HG03103 (cell line): Measurements from ENCODE around the gene ADGB.
A peak's percentile ranks its signal among the peaks of the same experiment; 100 is the strongest.

ENCODE experiments used
- ATAC-seq: cut with Tn5 transposase; IDR thresholded peaks from one replicate; pipeline ENCODE4 v1.9.1; 2021; ENCODE audit warnings: low read depth; ENCODE audit not compliant: unreplicated experiment

Gene ADGB

DNA sequence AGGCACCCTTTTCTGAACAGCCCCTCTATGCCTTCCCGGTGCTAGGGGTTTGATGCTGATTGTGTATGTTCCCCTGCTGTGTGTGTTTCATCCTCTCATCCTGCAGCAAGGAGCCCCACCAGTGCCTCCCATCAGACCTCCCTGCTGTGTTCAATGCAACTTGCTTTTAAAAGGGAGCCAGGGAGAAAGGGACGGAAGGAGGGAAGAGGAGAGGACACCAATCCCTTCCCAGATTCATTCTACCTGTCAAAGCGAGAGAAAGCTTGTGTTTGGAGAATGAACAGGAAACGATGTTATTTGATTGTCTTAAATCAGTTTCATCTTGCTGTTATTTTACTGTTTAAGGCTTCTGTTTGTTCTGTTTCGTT lies 259.2 kb downstream of the ADGB start:
- peak; percentile 14 for ATAC-seq

DNA sequence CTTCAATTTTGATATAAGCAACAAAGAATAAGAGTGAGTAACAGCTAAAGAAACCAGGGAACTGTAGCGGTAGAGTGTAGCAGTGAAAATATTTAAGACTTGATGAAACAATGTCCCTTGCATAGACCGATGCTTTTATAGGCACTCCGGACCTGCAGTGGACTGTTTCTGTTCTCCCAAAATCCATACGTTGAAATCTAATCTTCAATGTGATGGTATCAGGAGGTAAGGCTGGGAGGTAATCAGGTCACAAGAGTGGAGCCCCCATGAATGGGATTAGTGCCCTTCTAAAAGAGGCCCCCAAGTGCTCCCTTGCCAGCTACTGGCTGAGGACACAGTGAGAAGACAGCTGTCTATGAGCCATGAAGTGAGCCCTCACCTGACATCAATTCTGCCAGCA lies 260.4 kb downstream of the ADGB start:
- no peak for ATAC-seq

DNA sequence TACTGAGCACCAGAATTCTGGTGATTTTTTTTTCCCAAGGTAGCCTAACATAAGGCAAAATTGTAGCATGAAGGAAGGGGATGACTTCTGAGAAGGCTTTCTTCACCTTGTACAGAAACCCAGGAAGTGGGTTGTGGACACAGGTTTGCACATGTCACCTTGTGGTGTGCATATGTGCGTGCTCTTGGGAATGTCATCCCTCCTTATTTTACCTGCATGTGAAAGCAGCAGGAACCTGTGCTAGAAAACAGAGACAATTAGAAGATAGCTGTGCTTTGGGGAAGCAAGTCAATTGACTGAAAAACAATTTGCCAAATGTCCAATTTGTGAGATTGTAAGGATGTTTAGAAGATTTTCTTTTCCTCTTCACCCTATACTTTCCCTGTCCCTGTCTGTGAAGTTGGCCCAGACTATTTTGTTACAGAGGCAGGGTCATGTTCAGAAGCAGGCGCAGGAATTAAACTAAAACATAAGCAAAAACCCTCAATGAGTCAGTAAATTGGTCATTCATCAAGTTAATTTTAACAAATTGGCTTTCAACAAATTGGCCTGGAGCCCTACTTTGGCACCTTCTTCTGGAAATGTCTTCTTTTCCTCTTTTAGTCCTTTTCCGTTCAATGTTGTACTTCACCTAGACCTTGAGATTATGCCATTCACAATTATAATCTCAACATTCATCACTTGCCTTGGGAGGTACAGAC lies 261.2 kb downstream of the ADGB start:
- ATAC-seq = no peak

DNA sequence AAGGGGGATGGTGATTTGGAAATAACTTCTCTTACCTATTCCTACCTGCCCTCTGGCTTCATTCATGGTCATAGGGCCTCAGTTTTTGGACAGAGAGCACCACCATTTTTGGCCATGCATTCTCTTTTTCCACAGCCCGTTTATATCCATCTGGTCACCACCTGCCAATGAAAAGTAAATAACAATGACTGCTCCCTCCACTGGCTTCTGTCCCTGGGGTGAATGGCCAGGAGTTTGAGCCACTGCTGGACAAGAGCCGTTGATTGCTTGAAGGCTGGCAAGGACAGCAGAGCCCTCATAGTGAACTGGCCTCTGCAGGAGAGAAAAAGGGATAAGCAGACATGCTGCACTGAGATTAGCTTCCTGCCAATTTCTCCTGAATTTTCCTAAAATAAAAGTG lies 261.8 kb downstream of the ADGB start:
- no peak for ATAC-seq

DNA sequence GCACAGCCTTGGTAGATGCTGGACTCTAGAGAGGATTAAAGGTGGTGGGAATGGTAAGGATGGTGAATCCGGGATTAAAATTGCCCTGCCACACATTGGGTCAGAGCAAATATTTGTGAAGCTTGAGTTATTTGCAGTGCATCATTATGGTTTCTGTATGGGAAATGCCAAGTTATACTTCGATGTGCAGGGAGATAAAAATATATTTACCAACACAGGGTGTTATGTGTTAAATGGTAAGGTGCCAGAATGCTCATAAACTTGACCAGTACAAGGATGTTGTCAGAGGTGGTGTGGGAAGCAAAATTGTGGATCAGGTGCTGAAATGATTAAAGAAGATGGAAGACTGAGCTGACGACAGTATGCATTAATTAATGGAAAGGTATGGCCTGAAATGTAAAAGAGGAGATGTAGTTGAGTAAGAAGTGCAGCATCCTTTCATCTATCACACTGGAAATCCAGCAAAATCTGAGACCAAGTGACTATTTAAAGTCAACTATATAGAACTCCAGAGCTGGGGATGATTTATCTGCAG lies 262.3 kb downstream of the ADGB start:
- no peak for ATAC-seq

DNA sequence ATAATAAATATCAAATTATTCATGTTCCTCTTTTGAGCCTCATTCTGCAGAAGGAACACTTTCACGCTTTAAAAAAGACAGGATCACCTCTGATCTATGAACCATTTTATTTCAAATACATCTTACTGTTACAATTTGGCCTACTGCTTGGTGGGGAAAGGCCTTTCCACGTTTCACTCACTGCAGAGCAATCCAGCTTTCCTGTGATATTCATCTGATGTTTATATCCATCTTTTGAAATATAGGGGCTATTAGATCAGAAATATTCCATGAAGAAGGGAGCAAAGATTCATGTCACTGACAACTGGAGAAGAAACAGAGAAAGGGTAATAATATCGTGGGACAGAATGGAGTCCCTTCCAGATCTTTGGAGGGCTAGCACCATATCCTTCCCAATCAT lies 262.9 kb downstream of the ADGB start:
- ATAC-seq = no peak

DNA sequence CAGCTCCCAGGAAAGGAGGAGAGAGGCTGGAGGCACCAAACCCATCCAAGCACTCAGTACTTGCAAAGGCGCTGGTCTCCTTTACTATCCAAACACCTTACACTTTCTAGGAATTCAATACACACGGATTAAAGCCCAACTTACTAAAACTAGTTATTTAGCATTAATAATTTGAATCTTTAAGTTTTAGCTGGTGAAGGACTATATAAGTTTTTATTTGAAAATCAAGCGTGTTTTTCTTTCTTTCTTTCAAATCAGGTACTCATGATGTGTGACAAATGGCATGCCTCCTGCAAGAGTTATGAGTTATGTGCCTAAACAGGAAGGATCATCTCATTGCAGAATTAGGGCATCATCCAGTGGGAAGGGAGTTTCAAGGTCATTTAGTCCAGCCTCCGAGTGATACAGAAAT lies 263.7 kb downstream of the ADGB start:
- no peak for ATAC-seq

DNA sequence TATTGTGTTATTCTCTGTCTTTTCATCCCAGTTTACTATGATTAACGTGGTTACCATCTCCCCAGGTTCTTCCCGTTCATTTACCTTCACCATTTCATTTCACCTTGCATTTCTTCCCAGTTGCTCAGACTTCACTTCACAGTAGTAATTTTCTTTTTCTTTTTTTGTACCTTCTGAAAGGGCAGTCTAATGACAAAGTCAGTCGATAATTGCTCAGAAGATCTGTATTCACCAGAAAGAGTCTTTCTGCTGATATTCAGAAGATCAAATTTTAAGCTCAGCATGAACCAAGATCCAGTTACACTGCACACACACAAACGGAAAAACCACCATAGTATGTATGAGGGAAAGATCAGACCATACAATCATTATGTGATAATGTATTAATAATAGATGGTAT lies 265.5 kb downstream of the ADGB start:
- ATAC-seq = no peak

DNA sequence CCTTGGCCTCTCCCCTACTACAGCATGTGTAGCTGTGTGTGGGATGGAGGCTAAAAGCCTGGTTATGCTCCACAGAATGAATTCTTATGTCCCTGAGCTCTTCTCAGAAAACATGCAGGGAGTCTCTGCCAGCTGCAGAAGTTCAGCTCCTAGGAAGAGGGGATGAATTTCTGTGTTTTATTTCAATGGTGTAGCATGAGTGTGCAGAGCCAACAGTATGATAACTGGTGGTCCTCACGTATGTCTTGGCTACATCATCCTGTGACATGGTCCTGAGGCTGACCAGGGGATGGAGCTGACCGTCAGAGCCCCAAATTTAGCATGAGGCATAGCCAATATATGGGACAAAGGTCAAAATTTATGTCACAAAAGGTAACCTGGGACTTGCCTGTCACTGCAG lies 266.1 kb downstream of the ADGB start:
- no peak for ATAC-seq
